Calu3 (cell line): ENCODE measurements around the gene APBA2. TPM values are rescaled to one million over a fixed set of nuclear protein-coding genes. Genes with fewer than 3 reads are reported as not detected.

Experiments
- BruUV-seq: library from RNA; stranded (reverse); fragments of 400-500 nt; replicated peaks from 2 replicates; lab custom pipeline; 2021; lab: Mats Ljungman, UMichigan
- CTCF ChIA-PET: fragments of 300-600 bp; sonication (Branson Sonifier 250); formaldehyde crosslinking; loops from one replicate; lab custom pipeline; 2022; ENCODE audit warnings: antibody characterized with exemption; lab: Charles Lee
- DNase-seq: peaks from one replicate; pipeline ENCODE4 v3.0.0; 2022
- H3K27ac Mint-ChIP-seq: one replicate; pipeline ENCODE4 v1.8.0; 2022; ENCODE audit warnings: mixed read lengths; ENCODE audit not compliant: unreplicated experiment
- H3K27me3 Mint-ChIP-seq: one replicate; pipeline ENCODE4 v1.8.0; 2022; ENCODE audit warnings: mixed read lengths; ENCODE audit not compliant: unreplicated experiment
- H3K36me3 Mint-ChIP-seq: one replicate; pipeline ENCODE4 v1.8.0; 2022; ENCODE audit warnings: mild to moderate bottlenecking, moderate library complexity, mixed read lengths; ENCODE audit not compliant: insufficient read depth, unreplicated experiment
- H3K4me1 Mint-ChIP-seq: one replicate; pipeline ENCODE4 v1.8.0; 2022; ENCODE audit warnings: mild to moderate bottlenecking, low read depth, mixed read lengths; ENCODE audit not compliant: unreplicated experiment
- H3K4me3 Mint-ChIP-seq: one replicate; pipeline ENCODE4 v1.8.0; 2022; ENCODE audit warnings: mild to moderate bottlenecking, low read depth, moderate library complexity, mixed read lengths; ENCODE audit not compliant: unreplicated experiment
- H3K9me3 Mint-ChIP-seq: one replicate; pipeline ENCODE4 v1.8.0; 2022; ENCODE audit warnings: low read depth, mixed read lengths; ENCODE audit not compliant: unreplicated experiment
- CTCF ChIP-seq: fragments of 200-600 bp; IDR thresholded peaks from one replicate; pipeline ENCODE4 v1.8.0; 2022; ENCODE audit warnings: antibody characterized with exemption; ENCODE audit not compliant: unreplicated experiment
- intact Hi-C: fragments of 100-400 bp; cut with micrococcal nuclease; formaldehyde crosslinking; loops from one replicate; pipeline ENCODE4 v1.10.0; 2022; ENCODE audit not compliant: unreplicated experiment
- total RNA-seq: library from RNA; stranded (reverse); gene quantifications from 2 replicates; pipeline ENCODE4 v1.2.3, GENCODE V29; 2022

The APBA2 gene
- total RNA-seq, 1 experiment from 2014 or later = not detected

- intact Hi-C loops = no loop called here
- no peak for DNase-seq
- CTCF ChIA-PET = no interaction called here
- peaks cover 1% of the 10 kb centered on the region for H3K9me3 Mint-ChIP-seq
- no TSS peak for BruUV-seq
- H3K4me3 Mint-ChIP-seq = no peak overlapping the region
- H3K36me3 Mint-ChIP-seq = no peaks in the 10 kb centered on the region
- no peak overlapping the region for H3K27ac Mint-ChIP-seq
- no peaks in the 10 kb centered on the region for H3K4me1 Mint-ChIP-seq
- H3K27me3 Mint-ChIP-seq = no peaks in the 10 kb centered on the region
- TF ChIP-seq CTCF = no peak
Observed at GRCh38 chr15:29133321-29133720, 247.5 kb downstream of the APBA2 start.

GRCh38 chr15:29133791-29134190 lies 248.0 kb downstream of the APBA2 start:
- Mint-ChIP-seq H3K9me3 (peaks cover 3% of the 10 kb centered on the region), H3K27me3 (no peaks in the 10 kb centered on the region), H3K4me1 (no peaks in the 10 kb centered on the region), H3K36me3 (no peaks in the 10 kb centered on the region), H3K27ac (no peak overlapping the region), H3K4me3 (no peak overlapping the region)
- TF ChIP-seq CTCF = no peak
- CTCF ChIA-PET = no interaction called here
- BruUV-seq = no TSS peak
- DNase-seq = no peak
- intact Hi-C loops = no loop called here

- intact Hi-C loops = no loop called here
- H3K9me3 Mint-ChIP-seq = peaks cover 3% of the 10 kb centered on the region
- no TSS peak for BruUV-seq
- CTCF ChIA-PET = no interaction called here
- no peak for TF ChIP-seq CTCF
- H3K4me1 Mint-ChIP-seq = no peaks in the 10 kb centered on the region
- H3K27ac Mint-ChIP-seq = no peak overlapping the region
- DNase-seq = no peak
- H3K36me3 Mint-ChIP-seq = no peaks in the 10 kb centered on the region
- H3K27me3 Mint-ChIP-seq = no peaks in the 10 kb centered on the region
- no peak overlapping the region for H3K4me3 Mint-ChIP-seq
Observed at GRCh38 chr15:29134239-29134638, 248.5 kb downstream of the APBA2 start.

- intact Hi-C loops = no loop called here
- no peak overlapping the region for H3K4me3 Mint-ChIP-seq
Observed at GRCh38 chr15:29134641-29135308, 249.0 kb downstream of the APBA2 start.

More at GRCh38 chr15:29134641-29135308, 249.0 kb downstream of the APBA2 start:
- BruUV-seq = no TSS peak
- no peak for TF ChIP-seq CTCF
- CTCF ChIA-PET = interaction anchor here (0.6 kb wide), 2 partner anchors 171 to 1759 kb away, joined by 3 read pairs; no protein-coding TSS in a partner anchor
- Mint-ChIP-seq H3K27me3 (no peaks in the 10 kb centered on the region), H3K9me3 (peaks cover 3% of the 10 kb centered on the region), H3K27ac (no peak overlapping the region), H3K4me1 (no peaks in the 10 kb centered on the region), H3K36me3 (no peaks in the 10 kb centered on the region)
- no peak for DNase-seq
